Parathyroid adenoma (tissue), 2 donors: Measurements from ENCODE around the gene PTPN3.

Experiments
- H2AFZ ChIP-seq: fragments of 300-600 bp; sonication (generic); one replicate; pipeline ENCODE4 v1.7.0; 2017; ENCODE audit warnings: antibody characterized with exemption, mild to moderate bottlenecking
- H3K27ac ChIP-seq: fragments of 300-600 bp; sonication (generic); one replicate; pipeline ENCODE4 v1.7.0; 2017
- H3K27me3 ChIP-seq: fragments of 300-600 bp; sonication (generic); one replicate; pipeline ENCODE4 v1.7.0; 2017; ENCODE audit warnings: low read length; ENCODE audit not compliant: control insufficient read depth, insufficient read depth
- H3K36me3 ChIP-seq: fragments of 300-600 bp; sonication (generic); one replicate; pipeline ENCODE4 v1.7.0; 2017; ENCODE audit warnings: low read length; ENCODE audit not compliant: control insufficient read depth, insufficient read depth
- H3K4me1 ChIP-seq: fragments of 300-600 bp; sonication (generic); one replicate; pipeline ENCODE4 v1.7.0; 2017; ENCODE audit warnings: control low read depth
- H3K4me2 ChIP-seq: fragments of 300-600 bp; sonication (generic); one replicate; pipeline ENCODE4 v1.7.0; 2017; ENCODE audit warnings: low read length
- H3K4me3 ChIP-seq: fragments of 300-600 bp; sonication (generic); one replicate; pipeline ENCODE4 v1.7.0; 2017; ENCODE audit warnings: low read depth, low read length
- H3K79me2 ChIP-seq: fragments of 300-600 bp; sonication (generic); one replicate; pipeline ENCODE4 v1.7.0; 2017; ENCODE audit warnings: control low read depth
- H3K9ac ChIP-seq: fragments of 300-600 bp; sonication (generic); one replicate; pipeline ENCODE4 v1.7.0; 2017; ENCODE audit warnings: mild to moderate bottlenecking
- H3K9me3 ChIP-seq: fragments of 300-600 bp; sonication (generic); one replicate; pipeline ENCODE4 v1.7.0; 2017; ENCODE audit warnings: low read length; ENCODE audit not compliant: control insufficient read depth
- CTCF ChIP-seq: fragments of 300-600 bp; sonication (generic); IDR thresholded peaks from one replicate; pipeline ENCODE4 v1.7.0; 2017; ENCODE audit warnings: antibody characterized with exemption, mild to moderate bottlenecking
- donor health status: primary hyperparathyroidism.

Gene PTPN3

GRCh38 chr9:109387856-109388255 is 110.3 kb downstream of the PTPN3 start:
- no peaks in the 10 kb centered on the region for H3K27me3 ChIP-seq
- no peak overlapping the region for H3K4me3 ChIP-seq
- H3K9me3 ChIP-seq = no peaks in the 10 kb centered on the region
- H3K36me3 ChIP-seq = no peaks in the 10 kb centered on the region
- H3K27ac ChIP-seq = no peak overlapping the region
- H3K4me2 ChIP-seq = no peak overlapping the region
- H2AFZ ChIP-seq = no peak overlapping the region
- H3K79me2 ChIP-seq = no peaks in the 10 kb centered on the region
- H3K4me1 ChIP-seq = no peaks in the 10 kb centered on the region
- H3K9ac ChIP-seq = no peak overlapping the region
- no peak for TF ChIP-seq CTCF

- Histone ChIP-seq H3K79me2 (no peaks in the 10 kb centered on the region), H3K27me3 (no peaks in the 10 kb centered on the region), H3K4me2 (no peak overlapping the region), H3K9me3 (no peaks in the 10 kb centered on the region), H2AFZ (no peak overlapping the region), H3K36me3 (no peaks in the 10 kb centered on the region), H3K4me3 (no peak overlapping the region), H3K9ac (no peak overlapping the region), H3K27ac (no peak overlapping the region), H3K4me1 (no peaks in the 10 kb centered on the region)
- TF ChIP-seq CTCF = no peak
Observed at GRCh38 chr9:109387206-109387605, 110.9 kb downstream of the PTPN3 start.

GRCh38 chr9:109385499-109385898 is 112.6 kb downstream of the PTPN3 start:
- no peak overlapping the region for H3K27ac ChIP-seq
- no peak overlapping the region for H3K9ac ChIP-seq
- no peak overlapping the region for H2AFZ ChIP-seq
- no peaks in the 10 kb centered on the region for H3K36me3 ChIP-seq
- H3K27me3 ChIP-seq = no peaks in the 10 kb centered on the region
- no peaks in the 10 kb centered on the region for H3K9me3 ChIP-seq
- H3K4me1 ChIP-seq = no peaks in the 10 kb centered on the region
- no peak for TF ChIP-seq CTCF
- no peak overlapping the region for H3K4me2 ChIP-seq
- no peaks in the 10 kb centered on the region for H3K79me2 ChIP-seq
- no peak overlapping the region for H3K4me3 ChIP-seq

DNA sequence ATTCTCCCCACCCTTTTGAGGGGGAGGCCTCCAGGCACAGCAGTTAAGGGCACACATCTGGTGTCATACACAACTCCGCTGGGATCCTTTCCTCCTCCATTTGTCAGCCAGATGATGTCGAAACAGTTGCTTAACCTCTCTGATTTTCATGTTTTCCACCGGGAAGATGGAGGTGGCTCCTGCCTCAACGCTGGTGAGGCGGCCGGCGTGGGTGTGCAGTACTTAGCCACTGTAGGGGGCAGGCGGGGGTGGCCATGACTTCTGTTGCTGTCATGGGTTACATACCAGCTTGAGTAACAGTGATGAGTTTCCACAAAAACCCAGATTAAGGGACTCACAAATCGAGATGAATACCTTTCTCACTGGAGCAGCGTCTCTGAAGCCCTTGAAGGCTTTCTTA is 114.2 kb downstream of the PTPN3 start:
- Histone ChIP-seq H3K4me3 (no peak overlapping the region), H3K36me3 (no peaks in the 10 kb centered on the region), H3K4me1 (no peaks in the 10 kb centered on the region), H3K79me2 (no peaks in the 10 kb centered on the region), H3K27me3 (no peaks in the 10 kb centered on the region), H3K9me3 (no peaks in the 10 kb centered on the region), H3K27ac (no peak overlapping the region), H3K9ac (no peak overlapping the region), H3K4me2 (no peak overlapping the region), H2AFZ (no peak overlapping the region)
- TF ChIP-seq CTCF = no peak

GRCh38 chr9:109383356-109383755 is 114.8 kb downstream of the PTPN3 start:
- Histone ChIP-seq H3K27ac (no peak overlapping the region), H3K36me3 (no peaks in the 10 kb centered on the region), H3K9me3 (no peaks in the 10 kb centered on the region), H3K79me2 (no peaks in the 10 kb centered on the region), H2AFZ (no peak overlapping the region), H3K27me3 (no peaks in the 10 kb centered on the region), H3K9ac (no peak overlapping the region), H3K4me2 (no peak overlapping the region), H3K4me1 (no peaks in the 10 kb centered on the region), H3K4me3 (no peak overlapping the region)
- TF ChIP-seq CTCF = no peak
